ENCODE results near the gene PDIA2.

Gene PDIA2

DNA sequence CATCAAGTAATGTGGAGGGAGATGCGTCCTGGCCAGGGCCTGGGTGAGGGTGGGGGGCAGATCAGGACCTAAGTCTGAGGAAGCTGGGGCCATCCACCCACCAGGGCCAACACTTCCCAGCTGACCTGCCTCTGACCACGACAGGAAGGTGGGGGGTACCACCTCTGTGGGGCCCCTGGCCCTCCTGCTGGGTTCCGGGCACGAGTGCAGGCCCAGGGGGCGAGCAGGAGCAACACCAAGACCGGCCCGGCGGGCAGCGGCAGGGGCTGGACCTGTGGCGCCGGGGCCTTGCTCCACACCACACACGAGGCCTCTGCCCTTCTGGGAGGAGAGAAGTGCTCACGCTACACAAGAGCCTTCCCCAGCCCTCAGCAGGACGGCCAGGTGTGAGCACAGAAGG is 13.3 kb downstream of the PDIA2 start:
- no peak overlapping the region for H3K4me3 ChIP-seq (ENCODE audit: low read length)
- TF ChIP-seq, protein P1, sequence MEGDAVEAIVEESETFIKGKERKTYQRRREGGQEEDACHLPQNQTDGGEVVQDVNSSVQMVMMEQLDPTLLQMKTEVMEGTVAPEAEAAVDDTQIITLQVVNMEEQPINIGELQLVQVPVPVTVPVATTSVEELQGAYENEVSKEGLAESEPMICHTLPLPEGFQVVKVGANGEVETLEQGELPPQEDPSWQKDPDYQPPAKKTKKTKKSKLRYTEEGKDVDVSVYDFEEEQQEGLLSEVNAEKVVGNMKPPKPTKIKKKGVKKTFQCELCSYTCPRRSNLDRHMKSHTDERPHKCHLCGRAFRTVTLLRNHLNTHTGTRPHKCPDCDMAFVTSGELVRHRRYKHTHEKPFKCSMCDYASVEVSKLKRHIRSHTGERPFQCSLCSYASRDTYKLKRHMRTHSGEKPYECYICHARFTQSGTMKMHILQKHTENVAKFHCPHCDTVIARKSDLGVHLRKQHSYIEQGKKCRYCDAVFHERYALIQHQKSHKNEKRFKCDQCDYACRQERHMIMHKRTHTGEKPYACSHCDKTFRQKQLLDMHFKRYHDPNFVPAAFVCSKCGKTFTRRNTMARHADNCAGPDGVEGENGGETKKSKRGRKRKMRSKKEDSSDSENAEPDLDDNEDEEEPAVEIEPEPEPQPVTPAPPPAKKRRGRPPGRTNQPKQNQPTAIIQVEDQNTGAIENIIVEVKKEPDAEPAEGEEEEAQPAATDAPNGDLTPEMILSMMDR (conservative IDR thresholded peaks at IDR 0.05; ENCODE audit: low read depth, low read length), result no peak
- DNase-seq (ENCODE audit: low read depth), result no peak

GRCh38 chr16:296806-297510 is 14.0 kb downstream of the PDIA2 start:
- DNase-seq (ENCODE audit: low read depth), result no peak
- H3K4me3 ChIP-seq (ENCODE audit: low read length), result no peak overlapping the region
- TF ChIP-seq, protein P1 (conservative IDR thresholded peaks at IDR 0.05; ENCODE audit: low read depth, low read length), result no peak

- H3K4me3 ChIP-seq (ENCODE audit: low read length), result no peak overlapping the region
- TF ChIP-seq, protein P1 (conservative IDR thresholded peaks at IDR 0.05; ENCODE audit: low read depth, low read length), result no peak
- DNase-seq (ENCODE audit: low read depth), result no peak
Measured at GRCh38 chr16:297832-298231, 14.9 kb downstream of the PDIA2 start.

DNA sequence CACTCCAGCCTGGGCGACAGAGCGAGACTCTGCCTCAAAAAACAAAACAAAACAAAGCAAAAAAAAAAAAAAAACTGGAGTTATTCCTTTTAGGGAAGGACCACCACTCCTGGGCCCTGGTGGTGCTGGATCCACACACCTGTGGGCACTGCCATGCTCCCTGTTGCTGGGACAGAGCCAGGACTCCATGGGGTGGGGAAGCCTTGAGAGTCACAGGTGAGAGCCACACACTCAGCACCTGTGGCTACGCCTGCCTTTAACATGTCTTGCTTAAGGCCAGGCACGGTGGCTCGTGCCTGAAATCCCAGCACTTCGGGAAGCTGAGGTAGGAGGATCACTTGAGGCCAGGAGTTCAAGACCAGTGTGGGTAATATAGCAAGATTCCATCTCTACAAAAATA is 18.3 kb downstream of the PDIA2 start:
- no peak overlapping the region for H3K4me3 ChIP-seq (ENCODE audit: low read length)
- TF ChIP-seq, protein P1 (conservative IDR thresholded peaks at IDR 0.05; ENCODE audit: low read depth, low read length), result no peak
- no peak for DNase-seq (ENCODE audit: low read depth)

DNA sequence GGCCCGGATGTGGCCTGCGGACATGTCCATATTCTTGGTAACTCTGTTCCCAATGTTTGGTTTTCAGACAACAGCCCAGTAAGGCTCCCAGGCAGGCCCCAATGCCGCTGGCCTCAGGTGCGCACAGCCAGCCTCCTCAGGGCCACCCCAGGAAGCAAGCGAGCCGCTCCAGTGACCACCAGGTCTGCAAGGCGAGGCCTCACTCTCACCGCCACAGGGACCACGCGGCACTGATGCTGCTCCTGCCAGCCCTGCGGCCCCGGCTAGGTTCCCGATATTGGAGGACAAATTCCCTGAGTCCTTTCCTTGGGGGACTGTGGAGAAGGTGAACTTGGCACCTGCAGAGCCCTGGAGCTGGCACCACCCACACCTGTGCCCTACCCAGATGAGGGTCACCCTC is 19.0 kb downstream of the PDIA2 start:
- no peak for DNase-seq (ENCODE audit: low read depth)
- TF ChIP-seq, protein P1 (conservative IDR thresholded peaks at IDR 0.05; ENCODE audit: low read depth, low read length), result no peak
- no peak overlapping the region for H3K4me3 ChIP-seq (ENCODE audit: low read length)

- no peak overlapping the region for H3K4me3 ChIP-seq (ENCODE audit: low read length)
- no peak for DNase-seq (ENCODE audit: low read depth)
- TF ChIP-seq, protein P1 (conservative IDR thresholded peaks at IDR 0.05; ENCODE audit: low read depth, low read length), result peak; percentile 19
Measured at GRCh38 chr16:303760-304505, 21.0 kb downstream of the PDIA2 start.
